HT-29 (cell line): ENCODE measurements around the gene DLL1. TPM values are rescaled to one million over a fixed set of nuclear protein-coding genes. Genes with fewer than 3 reads are reported as not detected.

Experiments used
- DNase-seq: peaks from one replicate; pipeline ENCODE4 v3.0.0-alpha.2; 2015; ENCODE audit warnings: low spot score
- total RNA-seq: library from RNA; depleted of rRNA; stranded (reverse); fragments of >200 nt; shearing (Covaris generic); gene quantifications from 2 replicates; pipeline ENCODE4 v1.2.3, GENCODE V29; 2014

The DLL1 gene
- total RNA-seq, 1 experiment from 2014 or later: 2.6 TPM

- no peak for DNase-seq
Measured at GRCh38 chr6:170253226-170253909, 37.5 kb downstream of the DLL1 start.

GRCh38 chr6:170251776-170252571 lies 38.9 kb downstream of the DLL1 start:
- no peak for DNase-seq

- no peak for DNase-seq
Measured at GRCh38 chr6:170250981-170251775, 39.7 kb downstream of the DLL1 start.

- no peak for DNase-seq
Measured at GRCh38 chr6:170250455-170250854, 40.4 kb downstream of the DLL1 start.

- no peak for DNase-seq
Measured at GRCh38 chr6:170249817-170250216, 41.1 kb downstream of the DLL1 start.

GRCh38 chr6:170248861-170249600 lies 41.8 kb downstream of the DLL1 start:
- no peak for DNase-seq

- no peak for DNase-seq
Measured at GRCh38 chr6:170248111-170248805, 42.6 kb downstream of the DLL1 start.

- no peak for DNase-seq
Measured at GRCh38 chr6:170247178-170247701, 43.6 kb downstream of the DLL1 start.

- no peak for DNase-seq
Measured at GRCh38 chr6:170245475-170245992, 45.3 kb downstream of the DLL1 start.

GRCh38 chr6:170244721-170245474 lies 46.0 kb downstream of the DLL1 start:
- no peak for DNase-seq

GRCh38 chr6:170243791-170244291 lies 47.0 kb downstream of the DLL1 start:
- no peak for DNase-seq

GRCh38 chr6:170243386-170243785 lies 47.5 kb downstream of the DLL1 start:
- no peak for DNase-seq

- no peak for DNase-seq
Measured at GRCh38 chr6:170238741-170239565, 51.9 kb downstream of the DLL1 start.

- DNase-seq: no peak
Measured at GRCh38 chr6:170237999-170238740, 52.7 kb downstream of the DLL1 start.

- DNase-seq: no peak
Measured at GRCh38 chr6:170236131-170236836, 54.6 kb downstream of the DLL1 start.

GRCh38 chr6:170235391-170236125 lies 55.3 kb downstream of the DLL1 start:
- no peak for DNase-seq
